A549 (cell line): Measurements from ENCODE around the gene CPLX1.

Experiments used
- BHLHE40 ChIP-seq: IDR thresholded peaks from 2 replicates; pipeline ENCODE4 v1.6.1; 2012; ENCODE audit warnings: low read depth, low read length, inconsistent platforms
- CTCF ChIP-seq: fragments of >200 bp; sonication (Bioruptor Twin); formaldehyde crosslinking; IDR thresholded peaks from 3 replicates; pipeline ENCODE4 v1.5.1; 2016
- E2F6 ChIP-seq: IDR thresholded peaks from 2 replicates; pipeline ENCODE4 v1.6.1; 2012; ENCODE audit warnings: low read depth, borderline replicate concordance
- POLR2A ChIP-seq: IDR thresholded peaks from 2 replicates; pipeline ENCODE4 v1.6.1; 2012; ENCODE audit warnings: mild to moderate bottlenecking, low read length

DNA sequence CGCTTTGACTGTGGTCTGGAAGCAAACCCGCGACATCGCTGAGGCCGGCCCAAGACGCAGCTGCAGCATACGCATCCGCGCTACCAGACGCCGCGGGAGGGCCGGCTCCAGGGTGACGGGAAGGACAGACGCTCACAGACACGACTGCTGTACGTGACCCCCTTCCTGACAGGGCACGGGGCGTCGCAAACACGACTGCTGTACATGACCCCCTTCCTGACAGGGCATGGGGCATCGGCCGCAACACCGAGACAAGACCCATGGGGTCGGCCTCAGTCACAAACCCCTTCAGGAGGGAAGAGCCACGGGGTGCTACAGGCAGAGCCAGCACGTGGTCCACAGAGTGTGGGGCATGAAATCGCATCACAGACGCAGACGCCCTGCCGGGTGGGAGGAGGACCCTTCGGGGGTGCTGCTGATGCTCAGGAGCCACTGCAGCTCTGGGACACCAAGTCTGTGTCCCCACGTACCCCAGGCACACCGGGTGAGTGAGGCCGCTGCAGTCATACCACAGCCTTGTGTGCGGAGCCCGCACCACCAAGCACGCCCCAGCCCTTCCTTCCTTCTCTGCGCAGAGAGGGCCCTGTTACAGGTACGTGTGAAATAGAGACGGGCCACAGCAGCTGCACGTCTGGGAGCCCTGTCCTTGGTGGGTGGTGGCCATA, 38.7 kb upstream of the CPLX1 start:
- TF ChIP-seq CTCF, result no peak
- no peak for TF ChIP-seq E2F6
- no peak for TF ChIP-seq BHLHE40
- no peak for TF ChIP-seq POLR2A
